NCI-H1417 (cell line): ENCODE measurements around the gene ABCG8.

ENCODE experiments used
- DNase-seq, 3 experiments: peaks; one replicate each; lab custom pipeline; 2025; lab: John Stamatoyannopoulos, UW

The ABCG8 gene

GRCh38 chr2:43872151-43872550, 33.4 kb downstream of the ABCG8 start:
- DNase-seq = peak in 2 of 3 experiments; percentile 20 to 57

GRCh38 chr2:43874776-43875451, 36.1 kb downstream of the ABCG8 start:
- DNase-seq = no peak

GRCh38 chr2:43877782-43878464, 39.2 kb downstream of the ABCG8 start:
- peak; percentile 72 to 88 (median 81) for DNase-seq

- DNase-seq = no peak
Observed at GRCh38 chr2:43879261-43879660, 40.5 kb downstream of the ABCG8 start.

GRCh38 chr2:43880471-43880870, 41.7 kb downstream of the ABCG8 start:
- DNase-seq = peak in 1 of 3 experiments; percentile 17

- DNase-seq = no peak
Observed at GRCh38 chr2:43880952-43881351, 42.2 kb downstream of the ABCG8 start.

GRCh38 chr2:43882312-43882711, 43.5 kb downstream of the ABCG8 start:
- DNase-seq = no peak

- no peak for DNase-seq
Observed at GRCh38 chr2:43884689-43885088, 45.9 kb downstream of the ABCG8 start.

- no peak for DNase-seq
Observed at GRCh38 chr2:43885132-43885632, 46.4 kb downstream of the ABCG8 start.

GRCh38 chr2:43887176-43887575, 48.4 kb downstream of the ABCG8 start:
- no peak for DNase-seq

- no peak for DNase-seq
Observed at GRCh38 chr2:43889416-43889815, 50.6 kb downstream of the ABCG8 start.

GRCh38 chr2:43890855-43891254, 52.1 kb downstream of the ABCG8 start:
- no peak for DNase-seq

- no peak for DNase-seq
Observed at GRCh38 chr2:43894743-43895142, 56.0 kb downstream of the ABCG8 start.

- DNase-seq = peak in 1 of 3 experiments; percentile 65
Observed at GRCh38 chr2:43896906-43897305, 58.1 kb downstream of the ABCG8 start.

GRCh38 chr2:43897492-43897891, 58.7 kb downstream of the ABCG8 start:
- DNase-seq = peak; percentile 33 to 85 (median 72)

GRCh38 chr2:43898134-43898837, 59.5 kb downstream of the ABCG8 start:
- DNase-seq = peak; percentile 95 to 99 (median 95)

GRCh38 chr2:43898838-43899346, 60.1 kb downstream of the ABCG8 start:
- DNase-seq = no peak

- no peak for DNase-seq
Observed at GRCh38 chr2:43899589-43899988, 60.8 kb downstream of the ABCG8 start.

- peak; percentile 14 to 98 (median 67) for DNase-seq
Observed at GRCh38 chr2:43905371-43905803, 66.6 kb downstream of the ABCG8 start.

- DNase-seq = no peak
Observed at GRCh38 chr2:43905871-43906270, 67.1 kb downstream of the ABCG8 start.

- no peak for DNase-seq
Observed at GRCh38 chr2:43906448-43907109, 67.8 kb downstream of the ABCG8 start.
